HG02852 (cell line): ENCODE results near the gene CHRNB1.
"Not testable (repeated sequence)": the region's sequence is repeated elsewhere in the genome, so short reads cannot be mapped to it uniquely, and the experiment has no call there.

Source experiments
- ATAC-seq: cut with Tn5 transposase; IDR thresholded peaks from one replicate; pipeline ENCODE4 v1.9.1; 2021; ENCODE audit warnings: mild to moderate bottlenecking, moderate library complexity; ENCODE audit not compliant: unreplicated experiment

The CHRNB1 gene

GRCh38 chr17:7466318-7466638 is 21.4 kb downstream of the CHRNB1 start:
- ATAC-seq, result no peak

GRCh38 chr17:7466639-7467341 is 21.9 kb downstream of the CHRNB1 start:
- no peak for ATAC-seq

- ATAC-seq, result no peak
Measured at GRCh38 chr17:7467498-7467897, 22.6 kb downstream of the CHRNB1 start.

- no peak for ATAC-seq
Measured at GRCh38 chr17:7468290-7468689, 23.4 kb downstream of the CHRNB1 start.

GRCh38 chr17:7468804-7469389 is 24.0 kb downstream of the CHRNB1 start:
- no peak for ATAC-seq

GRCh38 chr17:7469843-7470242 is 25.0 kb downstream of the CHRNB1 start:
- ATAC-seq, result not testable (repeated sequence)

- not testable (repeated sequence) for ATAC-seq
Measured at GRCh38 chr17:7470457-7470973, 25.7 kb downstream of the CHRNB1 start.

- no peak for ATAC-seq
Measured at GRCh38 chr17:7471729-7472128, 26.9 kb downstream of the CHRNB1 start.

GRCh38 chr17:7474767-7475166 is 29.9 kb downstream of the CHRNB1 start:
- ATAC-seq, result not testable (repeated sequence)

- no peak for ATAC-seq
Measured at GRCh38 chr17:7475764-7476422, 31.0 kb downstream of the CHRNB1 start.

- no peak for ATAC-seq
Measured at GRCh38 chr17:7476494-7476893, 31.6 kb downstream of the CHRNB1 start.

GRCh38 chr17:7476951-7477350 is 32.1 kb downstream of the CHRNB1 start:
- ATAC-seq, result no peak

- ATAC-seq, result no peak
Measured at GRCh38 chr17:7477392-7478275, 32.8 kb downstream of the CHRNB1 start.

- ATAC-seq, result no peak
Measured at GRCh38 chr17:7478276-7479212, 33.7 kb downstream of the CHRNB1 start.

GRCh38 chr17:7479213-7480088 is 34.6 kb downstream of the CHRNB1 start, which contains the start of gene ZBTB4:
Gene ZBTB4, minus strand, starts transcription at chr17:7479631. Its CDS starts 12,830 bp downstream, at chr17:7466801.
- no peak for ATAC-seq

GRCh38 chr17:7480089-7480384 is 35.2 kb downstream of the CHRNB1 start:
- no peak for ATAC-seq

GRCh38 chr17:7481275-7481674 is 36.4 kb downstream of the CHRNB1 start, which contains the start of gene SLC35G6:
Gene SLC35G6, plus strand, starts transcription at chr17:7481446. Its CDS starts 71 bp downstream, at chr17:7481517.
- not testable (repeated sequence) for ATAC-seq

- ATAC-seq, result not testable (repeated sequence)
Measured at GRCh38 chr17:7481842-7482741, 37.2 kb downstream of the CHRNB1 start.
